HCT116 (cell line): ENCODE results near the gene SNCAIP.

Experiments
- POLR2A ChIP-seq: IDR thresholded peaks from 2 replicates; pipeline ENCODE4 v1.7.0; 2011; ENCODE audit warnings: borderline replicate concordance; ENCODE audit not compliant: insufficient read depth, insufficient read length; ENCODE audit errors: extremely low read depth
- ZFX ChIP-seq: fragments of 450-650 bp; IDR thresholded peaks from 2 replicates; pipeline ENCODE4 v1.6.1; 2017
- TF ChIP-seq, protein P1 (sequence below), 3 experiments: fragments of 200-600 bp in 1 of 3; sonication (generic) in 1 of 3; IDR thresholded peaks in 2 of 3; conservative IDR thresholded peaks in 1 of 3; 2 replicates each; pipeline ENCODE4 v1.5.1; 2012 to 2017; ENCODE audit warnings: low read depth in 2 of 3, low read length in 2 of 3, antibody characterized with exemption in 1 of 3, borderline replicate concordance in 1 of 3, control low read depth in 1 of 3, mild to moderate bottlenecking in 1 of 3, mixed read lengths in 1 of 3, mixed run types in 1 of 3, moderate library complexity in 1 of 3; ENCODE audit not compliant: insufficient read depth in 1 of 3

GRCh38 chr5:122427621-122428020, 115.6 kb downstream of the SNCAIP start:
- TF ChIP-seq, protein P1, sequence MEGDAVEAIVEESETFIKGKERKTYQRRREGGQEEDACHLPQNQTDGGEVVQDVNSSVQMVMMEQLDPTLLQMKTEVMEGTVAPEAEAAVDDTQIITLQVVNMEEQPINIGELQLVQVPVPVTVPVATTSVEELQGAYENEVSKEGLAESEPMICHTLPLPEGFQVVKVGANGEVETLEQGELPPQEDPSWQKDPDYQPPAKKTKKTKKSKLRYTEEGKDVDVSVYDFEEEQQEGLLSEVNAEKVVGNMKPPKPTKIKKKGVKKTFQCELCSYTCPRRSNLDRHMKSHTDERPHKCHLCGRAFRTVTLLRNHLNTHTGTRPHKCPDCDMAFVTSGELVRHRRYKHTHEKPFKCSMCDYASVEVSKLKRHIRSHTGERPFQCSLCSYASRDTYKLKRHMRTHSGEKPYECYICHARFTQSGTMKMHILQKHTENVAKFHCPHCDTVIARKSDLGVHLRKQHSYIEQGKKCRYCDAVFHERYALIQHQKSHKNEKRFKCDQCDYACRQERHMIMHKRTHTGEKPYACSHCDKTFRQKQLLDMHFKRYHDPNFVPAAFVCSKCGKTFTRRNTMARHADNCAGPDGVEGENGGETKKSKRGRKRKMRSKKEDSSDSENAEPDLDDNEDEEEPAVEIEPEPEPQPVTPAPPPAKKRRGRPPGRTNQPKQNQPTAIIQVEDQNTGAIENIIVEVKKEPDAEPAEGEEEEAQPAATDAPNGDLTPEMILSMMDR (IDR thresholded peaks at IDR 0.05 in 2 of 3, conservative IDR thresholded peaks at IDR 0.05 in 1 of 3; ENCODE audit: borderline replicate concordance in 1 of 3, insufficient read depth in 1 of 3, low read depth in 2 of 3, low read length in 2 of 3), result no peak
- TF ChIP-seq POLR2A (no peak), ZFX (no peak)
